IMR-90 (cell line): ENCODE data around the gene OPTC. TPM values are rescaled to one million over a fixed set of nuclear protein-coding genes. Genes with fewer than 3 reads are reported as not detected.

ENCODE experiments used
- ATAC-seq: fragments of 200-7000 bp; cut with Tn5 transposase; 2 replicates; pipeline ENCODE4 v1.9.1; 2020; ENCODE audit warnings: low read depth, mild to moderate bottlenecking, moderate library complexity
- BruUV-seq: library from RNA; stranded (reverse); fragments of 400-500 nt; replicated peaks from 2 replicates; lab custom pipeline; 2021; lab: Mats Ljungman, UMichigan
- CTCF ChIA-PET: fragments of 300-600 bp; formaldehyde crosslinking; extraction: SDS; loops from one replicate; lab custom pipeline; 2021; ENCODE audit warnings: antibody characterized with exemption; lab: Yijun Ruan, JAX
- POLR2A ChIA-PET: fragments of 300-600 bp; sonication (Branson Sonifier 250); formaldehyde crosslinking; loops from one replicate; lab custom pipeline; 2022; ENCODE audit warnings: antibody characterized with exemption; ENCODE audit not compliant: unreplicated experiment; lab: Charles Lee
- DNase-seq: peaks from one replicate; pipeline ENCODE4 v3.0.0; 2013
- H2AFZ ChIP-seq: replicated peaks from 2 replicates; pipeline ENCODE3; 2013; ENCODE audit warnings: low read length, mild to moderate bottlenecking; ENCODE audit not compliant: poor library complexity
- H2AK5ac ChIP-seq: 2 replicates; pipeline ENCODE4 v1.6.1; 2013; ENCODE audit warnings: low read depth, low read length, inconsistent platforms
- H2AK9ac ChIP-seq: replicated peaks from 2 replicates; pipeline ENCODE3; 2013; ENCODE audit warnings: mild to moderate bottlenecking, low read depth, low read length, moderate library complexity; ENCODE audit not compliant: poor library complexity
- H2BK120ac ChIP-seq: 2 replicates; pipeline ENCODE4 v1.6.1; 2013; ENCODE audit warnings: low read depth, low read length, inconsistent platforms
- H2BK15ac ChIP-seq: 3 replicates; pipeline ENCODE4 v1.6.1; 2013; ENCODE audit warnings: low read depth, low read length, inconsistent platforms
- H2BK20ac ChIP-seq: 2 replicates; pipeline ENCODE4 v1.6.1; 2013; ENCODE audit warnings: low read depth, mild to moderate bottlenecking, inconsistent platforms, low read length, moderate library complexity
- H2BK5ac ChIP-seq: 2 replicates; pipeline ENCODE4 v1.6.1; 2013; ENCODE audit warnings: mild to moderate bottlenecking, low read depth, low read length, inconsistent platforms; ENCODE audit not compliant: poor library complexity, severe bottlenecking
- H3K14ac ChIP-seq: replicated peaks from 2 replicates; pipeline ENCODE4 v1.6.1; 2013; ENCODE audit warnings: low read depth, low read length, inconsistent platforms
- H3K18ac ChIP-seq: 2 replicates; pipeline ENCODE4 v1.6.1; 2013; ENCODE audit warnings: low read depth, low read length, control low read depth
- H3K23ac ChIP-seq: 2 replicates; pipeline ENCODE4 v1.6.1; 2013; ENCODE audit warnings: low read depth, low read length, inconsistent platforms
- H3K27ac ChIP-seq: 2 replicates; pipeline ENCODE4 v1.5.1; 2013; ENCODE audit warnings: mild to moderate bottlenecking, control low read depth, low read length; ENCODE audit not compliant: insufficient read depth
- H3K27me3 ChIP-seq: 2 replicates; pipeline ENCODE4 v1.6.1; 2013; ENCODE audit warnings: low read length; ENCODE audit not compliant: control insufficient read depth, insufficient read depth
- H3K36me3 ChIP-seq: 2 replicates; pipeline ENCODE4 v1.6.1; 2013; ENCODE audit warnings: low read length, mixed read lengths; ENCODE audit not compliant: control insufficient read depth, insufficient read depth
- H3K4ac ChIP-seq: 2 replicates; pipeline ENCODE4 v1.6.1; 2013; ENCODE audit warnings: low read depth, low read length, inconsistent platforms
- H3K4me1 ChIP-seq: 2 replicates; pipeline ENCODE4 v1.6.1; 2013; ENCODE audit warnings: low read length, mixed read lengths; ENCODE audit not compliant: control insufficient read depth, insufficient read depth
- H3K4me2 ChIP-seq: 2 replicates; pipeline ENCODE4 v1.6.1; 2013; ENCODE audit warnings: low read depth, mild to moderate bottlenecking, control low read depth, low read length, moderate library complexity
- H3K4me3 ChIP-seq: 2 replicates; pipeline ENCODE4 v1.5.1; 2013; ENCODE audit warnings: low read depth, mild to moderate bottlenecking, control low read depth, low read length, moderate library complexity; ENCODE audit not compliant: insufficient read depth
- H3K56ac ChIP-seq: 2 replicates; pipeline ENCODE4 v1.6.1; 2013; ENCODE audit warnings: low read length, inconsistent platforms; ENCODE audit not compliant: insufficient read depth; ENCODE audit errors: extremely low read depth
- H3K79me1 ChIP-seq, 2 experiments: 2 replicates each; pipeline ENCODE4 v1.6.1; 2013; ENCODE audit warnings: low read length in 2 of 2, inconsistent platforms in 1 of 2, low read depth in 1 of 2
- H3K9ac ChIP-seq: 2 replicates; pipeline ENCODE4 v1.6.1; 2013; ENCODE audit warnings: low read depth, low read length, control low read depth
- H3K9me1 ChIP-seq: 2 replicates; pipeline ENCODE4 v1.6.1; 2013; ENCODE audit warnings: low read length, inconsistent platforms; ENCODE audit not compliant: insufficient read depth
- H3K9me3 ChIP-seq: 2 replicates; pipeline ENCODE4 v1.6.1; 2013; ENCODE audit warnings: low read length; ENCODE audit not compliant: control insufficient read depth, insufficient read depth
- H4K20me1 ChIP-seq: 2 replicates; pipeline ENCODE4 v1.6.1; 2013; ENCODE audit warnings: low read length, inconsistent platforms; ENCODE audit not compliant: insufficient read depth
- H4K5ac ChIP-seq: 2 replicates; pipeline ENCODE4 v1.6.1; 2013; ENCODE audit warnings: mild to moderate bottlenecking, low read depth, low read length, control low read depth
- H4K8ac ChIP-seq, 2 experiments: 2 replicates each; pipeline ENCODE4 v1.6.1; 2013; ENCODE audit warnings: low read depth in 2 of 2, low read length in 2 of 2, control low read depth in 1 of 2, inconsistent platforms in 1 of 2
- H4K91ac ChIP-seq: 2 replicates; pipeline ENCODE4 v1.6.1; 2013; ENCODE audit warnings: low read depth, low read length, inconsistent platforms; ENCODE audit not compliant: insufficient read depth
- CEBPB ChIP-seq: IDR thresholded peaks from 2 replicates; pipeline ENCODE4 v1.6.1; 2012; ENCODE audit warnings: low read depth, low read length, improper control_type of control experiment
- MAFK ChIP-seq: IDR thresholded peaks from 2 replicates; pipeline ENCODE4 v1.6.1; 2012; ENCODE audit warnings: low read depth, low read length, improper control_type of control experiment
- WGBS, 2 experiments: methylation state at CpG; one replicate each; pipeline versions ENCODE4 v1.1.5 to v1.1.7; 2013; ENCODE audit warnings: missing lambda C conversion rate in 2 of 2; ENCODE audit not compliant: insufficient read length in 1 of 2; ENCODE audit errors: extremely low coverage in 2 of 2; 5-methylcytosine and 5-hydroxymethylcytosine counted together
- dilution Hi-C: fragments of 300-500 bp; cut with HindIII; formaldehyde crosslinking; loops from one replicate; pipeline ENCODE4 v1.14.3; 2018; ENCODE audit warnings: low sequenced_read_pairs; ENCODE audit not compliant: unreplicated experiment
- in situ Hi-C: fragments of 300-500 bp; cut with MboI; formaldehyde crosslinking; loops from 3 replicates; pipeline ENCODE4 v1.14.3; 2019; ENCODE audit warnings: low sequenced_read_pairs, inconsistent platforms, mixed read lengths
- intact Hi-C: fragments of 100-400 bp; cut with micrococcal nuclease; formaldehyde crosslinking; loops from 2 replicates; pipeline ENCODE4 v1.10.0; 2022
- polyA plus RNA-seq, 3 experiments: library from polyadenylated mRNA; depleted of rRNA; stranded (reverse); fragments of >200 nt; gene quantifications; 2 replicates each; pipeline ENCODE4 v1.2.3, GENCODE V29; 2012; ENCODE audit warnings: low replicate concordance in 1 of 3
- total RNA-seq: library from RNA; depleted of rRNA; stranded (reverse); fragments of >200 nt; gene quantifications from 2 replicates; pipeline ENCODE4 v1.2.3, GENCODE V29; 2012

Gene OPTC
- total and polyA plus RNA-seq, 2 of the 4 experiments (the other 2 are of a cell fraction) = not detected

- no peak overlapping the region for H4K5ac ChIP-seq
- H2AFZ ChIP-seq = no peak overlapping the region
- H3K9me1 ChIP-seq = peaks cover 12% of the 10 kb centered on the region
- CTCF ChIA-PET = no interaction called here
- H4K91ac ChIP-seq = no peak overlapping the region
- peak overlapping the region; percentile 85; the same call in 1 of the 2 replicates for H3K4ac ChIP-seq
- H3K27me3 ChIP-seq = peaks cover 11% of the 10 kb centered on the region; the same call in 1 of the 2 replicates
- TF ChIP-seq MAFK = no peak
- TF ChIP-seq CEBPB = no peak
- H2BK5ac ChIP-seq = no peak overlapping the region
- H3K14ac ChIP-seq = peak overlapping the region; percentile 20; the same call in 1 of the 2 replicates
- H3K56ac ChIP-seq = peak overlapping the region; percentile 44; the same call in 1 of the 2 replicates
- no peak overlapping the region for H2AK9ac ChIP-seq
- no peak overlapping the region for H3K9ac ChIP-seq
- H3K27ac ChIP-seq = no peak overlapping the region; the same call in 1 of the 2 replicates
- peak overlapping the region in 1 of 2 experiments; percentile 73; a peak in 2 of 4 replicates for H4K8ac ChIP-seq
- no peaks in the 10 kb centered on the region for H3K9me3 ChIP-seq
- ATAC-seq = 0 out of 2 replicates have a peak, but pooled peaks have one; percentile 7
- peak overlapping the region; percentile 94 for H2AK5ac ChIP-seq
- no peak overlapping the region; the same call in 2 of the 3 replicates for H2BK15ac ChIP-seq
- no peak overlapping the region for H3K23ac ChIP-seq
- H3K4me1 ChIP-seq = peaks cover 25% of the 10 kb centered on the region
- POLR2A ChIA-PET = no interaction called here
- H2BK120ac ChIP-seq = peak overlapping the region; percentile 36; the same call in 1 of the 2 replicates
- intact Hi-C loops = loop anchor here (5.0 to 10.0 kb wide), 2 partner anchors 77 to 445 kb away; no protein-coding TSS in a partner anchor
- H3K79me1 ChIP-seq = no peaks in the 10 kb centered on the region; a peak in 1 of 4 replicates
- no peaks in the 10 kb centered on the region for H3K36me3 ChIP-seq
- no peak overlapping the region for H3K4me3 ChIP-seq
- peak; percentile 42 for DNase-seq
- no peaks in the 10 kb centered on the region for H4K20me1 ChIP-seq
- H3K18ac ChIP-seq = peak overlapping the region; percentile 11; the same call in 1 of the 2 replicates
- no CpG with 5 or more reads among the region's 2 CpGs for WGBS, 2 experiments
- H2BK20ac ChIP-seq = 0 out of 2 replicates have a peak overlapping the region, but pooled peaks have one; percentile 30
- in situ Hi-C loops = no loop called here
- H3K4me2 ChIP-seq = no peak overlapping the region
- no TSS peak for BruUV-seq
- dilution Hi-C loops = no loop called here
These were observed 14.3 kb upstream of the OPTC start for GRCh38 chr1:203479646-203480045.
